Measurements from ENCODE around the gene PTP4A2. TPM values are rescaled to one million over a fixed set of nuclear protein-coding genes. Genes with fewer than 3 reads are reported as not detected.

PTP4A2 gene
- total RNA-seq, 2 donors from 2014 or later: 133 to 196 TPM

GRCh38 chr1:31867546-31867945 lies 70.6 kb downstream of the PTP4A2 start:
- Histone ChIP-seq H3K27me3 (replicated peaks; ENCODE audit: insufficient read depth) (no peaks in the 10 kb centered on the region), H3K4me1 (replicated peaks) (no peaks in the 10 kb centered on the region), H3K9me3 (no peaks in the 10 kb centered on the region), H3K4me3 (no peak overlapping the region), H3K36me3 (no peaks in the 10 kb centered on the region), H3K27ac (no peak overlapping the region)
- 83% methylated on average over 7 of the region's 7 CpGs for WGBS
- intact Hi-C loops (cut with DNase I): no loop called here
- TF ChIP-seq POLR2AphosphoS5 (IDR thresholded peaks at IDR 0.05) (no peak), POLR2A (IDR thresholded peaks at IDR 0.05) (no peak)
- TF ChIP-seq, protein P1, sequence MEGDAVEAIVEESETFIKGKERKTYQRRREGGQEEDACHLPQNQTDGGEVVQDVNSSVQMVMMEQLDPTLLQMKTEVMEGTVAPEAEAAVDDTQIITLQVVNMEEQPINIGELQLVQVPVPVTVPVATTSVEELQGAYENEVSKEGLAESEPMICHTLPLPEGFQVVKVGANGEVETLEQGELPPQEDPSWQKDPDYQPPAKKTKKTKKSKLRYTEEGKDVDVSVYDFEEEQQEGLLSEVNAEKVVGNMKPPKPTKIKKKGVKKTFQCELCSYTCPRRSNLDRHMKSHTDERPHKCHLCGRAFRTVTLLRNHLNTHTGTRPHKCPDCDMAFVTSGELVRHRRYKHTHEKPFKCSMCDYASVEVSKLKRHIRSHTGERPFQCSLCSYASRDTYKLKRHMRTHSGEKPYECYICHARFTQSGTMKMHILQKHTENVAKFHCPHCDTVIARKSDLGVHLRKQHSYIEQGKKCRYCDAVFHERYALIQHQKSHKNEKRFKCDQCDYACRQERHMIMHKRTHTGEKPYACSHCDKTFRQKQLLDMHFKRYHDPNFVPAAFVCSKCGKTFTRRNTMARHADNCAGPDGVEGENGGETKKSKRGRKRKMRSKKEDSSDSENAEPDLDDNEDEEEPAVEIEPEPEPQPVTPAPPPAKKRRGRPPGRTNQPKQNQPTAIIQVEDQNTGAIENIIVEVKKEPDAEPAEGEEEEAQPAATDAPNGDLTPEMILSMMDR (IDR thresholded peaks at IDR 0.05): no peak
- DNase-seq (ENCODE audit: low spot score): no peak

DNA sequence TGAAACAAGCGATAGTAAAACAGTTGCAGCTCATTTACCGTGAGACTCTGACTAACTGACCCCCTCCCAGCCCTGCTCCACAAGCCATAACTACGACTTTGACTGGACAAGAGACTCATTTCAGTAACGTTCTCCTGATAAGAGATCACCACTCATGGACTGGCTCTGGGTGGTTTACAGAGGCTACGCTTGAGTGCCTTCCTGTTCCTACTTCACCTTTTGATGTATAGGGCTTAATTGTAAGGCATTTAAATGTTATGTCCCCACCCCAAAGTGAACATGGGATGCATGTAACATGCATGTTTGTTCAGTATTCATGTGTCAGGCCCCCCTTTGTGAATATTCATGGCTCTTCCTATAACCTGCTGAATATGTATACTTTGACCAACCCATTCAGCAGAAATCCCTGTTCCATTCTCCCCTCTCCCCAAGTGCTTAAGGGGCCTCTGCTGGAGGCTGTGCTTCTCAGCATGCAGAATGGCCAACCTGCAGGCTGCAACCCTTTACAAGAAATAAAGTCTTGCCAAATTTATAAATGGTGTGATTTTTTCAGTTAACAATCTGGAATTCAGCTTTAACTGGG lies 71.6 kb downstream of the PTP4A2 start:
- Histone ChIP-seq H3K36me3 (no peaks in the 10 kb centered on the region), H3K27ac (no peak overlapping the region), H3K4me3 (no peak overlapping the region), H3K27me3 (replicated peaks; ENCODE audit: insufficient read depth) (no peaks in the 10 kb centered on the region), H3K4me1 (replicated peaks) (no peaks in the 10 kb centered on the region), H3K9me3 (no peaks in the 10 kb centered on the region)
- TF ChIP-seq POLR2A (IDR thresholded peaks at IDR 0.05): no peak
- TF ChIP-seq, protein P1 (IDR thresholded peaks at IDR 0.05): no peak
- no peak for TF ChIP-seq POLR2AphosphoS5 (IDR thresholded peaks at IDR 0.05)
- 53% methylated on average over 5 of the region's 5 CpGs for WGBS
- no peak for DNase-seq (ENCODE audit: low spot score)
- intact Hi-C loops (cut with DNase I): no loop called here

DNA sequence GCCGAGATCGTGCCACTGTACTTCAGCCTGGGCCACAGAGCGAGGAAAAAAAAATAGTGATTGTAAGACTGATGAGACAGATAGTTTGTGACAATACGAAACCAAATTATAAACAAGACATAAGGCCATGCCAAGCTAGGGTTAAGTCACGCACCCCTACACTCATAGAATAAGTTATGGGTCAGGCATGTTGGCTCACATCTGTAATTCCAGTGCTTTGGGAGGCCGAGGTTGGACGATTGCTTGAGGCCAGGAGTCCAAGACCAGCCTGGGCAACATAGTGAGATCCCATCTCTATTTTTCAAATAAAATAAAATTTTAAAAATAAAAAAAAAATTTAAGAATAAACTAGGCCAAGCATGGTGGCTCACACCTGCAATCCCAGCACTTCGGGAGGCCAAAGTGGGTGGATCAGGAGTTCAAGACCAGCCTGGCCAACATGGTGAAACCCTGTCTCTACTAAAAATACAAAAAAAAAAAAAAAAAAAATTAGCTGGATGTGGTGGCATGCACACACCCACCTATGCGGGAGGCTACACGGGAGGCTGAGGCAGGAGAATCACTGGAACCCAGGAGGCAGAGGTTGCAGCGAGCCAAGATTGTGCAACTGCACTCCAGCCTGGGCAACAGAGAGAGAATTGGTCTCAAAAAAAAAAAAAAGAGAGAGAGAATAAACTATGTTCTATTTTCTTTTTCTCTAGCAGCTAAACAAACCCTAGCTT lies 72.3 kb downstream of the PTP4A2 start:
- intact Hi-C loops (cut with DNase I): no loop called here

GRCh38 chr1:31862071-31862470 lies 76.1 kb downstream of the PTP4A2 start:
- TF ChIP-seq POLR2A (IDR thresholded peaks at IDR 0.05): no peak
- no peak for TF ChIP-seq POLR2AphosphoS5 (IDR thresholded peaks at IDR 0.05)
- TF ChIP-seq, protein P1 (IDR thresholded peaks at IDR 0.05): no peak
- intact Hi-C loops (cut with DNase I): no loop called here
- no peak for DNase-seq (ENCODE audit: low spot score)
- Histone ChIP-seq H3K4me1 (replicated peaks) (no peaks in the 10 kb centered on the region), H3K27me3 (replicated peaks; ENCODE audit: insufficient read depth) (no peaks in the 10 kb centered on the region), H3K36me3 (no peaks in the 10 kb centered on the region), H3K9me3 (no peaks in the 10 kb centered on the region), H3K4me3 (no peak overlapping the region), H3K27ac (no peak overlapping the region)
- 94% methylated on average over 4 of the region's 4 CpGs for WGBS

More for the DNA sequence above, 72.3 kb downstream of the PTP4A2 start:
- Histone ChIP-seq H3K9me3 (no peaks in the 10 kb centered on the region), H3K27ac (no peak overlapping the region), H3K4me1 (replicated peaks) (no peaks in the 10 kb centered on the region), H3K4me3 (no peak overlapping the region), H3K27me3 (replicated peaks; ENCODE audit: insufficient read depth) (no peaks in the 10 kb centered on the region), H3K36me3 (no peaks in the 10 kb centered on the region)
- DNase-seq (ENCODE audit: low spot score): no peak
- TF ChIP-seq POLR2AphosphoS5 (IDR thresholded peaks at IDR 0.05): no peak
- TF ChIP-seq, protein P1 (IDR thresholded peaks at IDR 0.05): no peak
- TF ChIP-seq POLR2A (IDR thresholded peaks at IDR 0.05): no peak
- 89% methylated on average over 11 of the region's 11 CpGs for WGBS

- H3K27me3 ChIP-seq (replicated peaks; ENCODE audit: insufficient read depth): no peaks in the 10 kb centered on the region
- intact Hi-C loops (cut with DNase I): no loop called here
- no peak for DNase-seq (ENCODE audit: low spot score)
- H3K27ac ChIP-seq: no peak overlapping the region
- no peak overlapping the region for H3K4me3 ChIP-seq
- no peaks in the 10 kb centered on the region for H3K36me3 ChIP-seq
- 84% methylated on average over 5 of the region's 5 CpGs for WGBS
- no peaks in the 10 kb centered on the region for H3K9me3 ChIP-seq
- TF ChIP-seq POLR2AphosphoS5 (IDR thresholded peaks at IDR 0.05): no peak
- TF ChIP-seq, protein P1 (IDR thresholded peaks at IDR 0.05): no peak
- TF ChIP-seq POLR2A (IDR thresholded peaks at IDR 0.05): no peak
- H3K4me1 ChIP-seq (replicated peaks): no peaks in the 10 kb centered on the region
Observed at GRCh38 chr1:31861346-31861745, 76.8 kb downstream of the PTP4A2 start.
